HG03064 (cell line): Measurements from ENCODE around the gene EPS15.
"Not testable (repeated sequence)": the region's sequence is repeated elsewhere in the genome, so short reads cannot be mapped to it uniquely, and the experiment has no call there.

Source experiments
- ATAC-seq: cut with Tn5 transposase; IDR thresholded peaks from one replicate; pipeline ENCODE4 v1.9.1; 2021; ENCODE audit warnings: low read depth; ENCODE audit not compliant: unreplicated experiment

The EPS15 gene

GRCh38 chr1:51344602-51345299, 174.3 kb downstream of the EPS15 start:
- ATAC-seq = no peak

- ATAC-seq = no peak
Measured at GRCh38 chr1:51344276-51344601, 174.8 kb downstream of the EPS15 start.

- ATAC-seq = no peak
Measured at GRCh38 chr1:51343624-51344023, 175.4 kb downstream of the EPS15 start.

- no peak for ATAC-seq
Measured at GRCh38 chr1:51342591-51343206, 176.4 kb downstream of the EPS15 start.

- ATAC-seq = no peak
Measured at GRCh38 chr1:51341876-51342496, 177.1 kb downstream of the EPS15 start.

GRCh38 chr1:51340380-51340779, 178.7 kb downstream of the EPS15 start:
- no peak for ATAC-seq

GRCh38 chr1:51336711-51337110, 182.4 kb downstream of the EPS15 start:
- no peak for ATAC-seq

- no peak for ATAC-seq
Measured at GRCh38 chr1:51336004-51336403, 183.1 kb downstream of the EPS15 start.

- ATAC-seq = no peak
Measured at GRCh38 chr1:51331206-51332100, 187.6 kb downstream of the EPS15 start.

GRCh38 chr1:51330331-51331201, 188.5 kb downstream of the EPS15 start, which contains the start of gene TTC39A:
TTC39A (minus strand) TSS chr1:51330562; CDS start chr1:51330477, 85 bp downstream.
- ATAC-seq = no peak

- no peak for ATAC-seq
Measured at GRCh38 chr1:51329443-51330325, 189.4 kb downstream of the EPS15 start.

- no peak for ATAC-seq
Measured at GRCh38 chr1:51328926-51329325, 190.1 kb downstream of the EPS15 start.

GRCh38 chr1:51328279-51328678, 190.8 kb downstream of the EPS15 start:
- ATAC-seq = no peak

- ATAC-seq = no peak
Measured at GRCh38 chr1:51327386-51327785, 191.7 kb downstream of the EPS15 start.

GRCh38 chr1:51326839-51327238, 192.2 kb downstream of the EPS15 start:
- no peak for ATAC-seq

- no peak for ATAC-seq
Measured at GRCh38 chr1:51325878-51326755, 192.9 kb downstream of the EPS15 start.

- no peak for ATAC-seq
Measured at GRCh38 chr1:51325391-51325790, 193.7 kb downstream of the EPS15 start.

GRCh38 chr1:51325011-51325385, 194.1 kb downstream of the EPS15 start:
- ATAC-seq = not testable (repeated sequence)
